ENCODE measurements around the gene CIZ1.

DNA sequence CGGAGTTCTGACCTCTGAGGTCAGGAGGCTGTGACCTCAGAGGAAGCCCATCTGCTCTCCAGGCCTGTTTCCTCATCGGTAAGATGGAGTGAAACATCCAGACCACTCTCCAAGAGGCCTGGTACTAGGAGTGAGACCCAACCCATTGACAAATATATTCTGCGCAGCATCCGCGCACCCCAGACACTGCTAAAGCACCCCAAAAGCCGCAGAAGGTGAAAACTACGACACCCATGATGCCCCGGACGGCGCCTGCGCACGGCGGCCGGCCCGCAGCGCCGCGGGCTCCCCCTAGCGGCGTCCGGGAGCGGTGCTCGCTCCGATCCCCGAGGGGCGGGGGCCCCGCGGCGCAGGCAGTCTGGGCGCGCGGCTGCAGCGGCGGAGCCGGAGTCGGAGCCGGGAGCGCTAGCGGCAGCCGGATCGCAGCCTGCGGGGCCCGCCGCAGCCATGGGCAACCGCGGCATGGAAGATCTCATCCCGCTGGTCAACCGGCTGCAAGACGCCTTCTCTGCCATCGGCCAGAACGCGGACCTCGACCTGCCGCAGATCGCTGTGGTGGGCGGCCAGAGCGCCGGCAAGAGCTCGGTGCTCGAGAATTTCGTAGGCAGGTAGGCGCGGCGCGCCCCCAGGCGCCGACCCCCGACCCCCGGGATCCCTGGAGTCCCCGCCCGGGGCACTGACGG is 11.8 kb upstream of the CIZ1 start, which contains the start of gene DNM1:
- TF ChIP-seq KDM1A (IDR thresholded peaks at IDR 0.05) (no peak), ZNF121 (CRISPR knock-in tag; conservative IDR thresholded peaks at IDR 0.05) (no peak), MEIS2 (IDR thresholded peaks at IDR 0.05; ENCODE audit: partially characterized antibody) (peak; percentile 76), FIP1L1 (IDR thresholded peaks at IDR 0.05; ENCODE audit: low read depth, low read length, poor library complexity, severe bottlenecking) (peak; percentile 55), TOE1 (IDR thresholded peaks at IDR 0.05; ENCODE audit: borderline replicate concordance) (no peak), TOE1 (CRISPR knock-in tag; IDR thresholded peaks at IDR 0.05; ENCODE audit: borderline replicate concordance, low read depth) (no peak), KAT2B (IDR thresholded peaks at IDR 0.05; ENCODE audit: low read depth, low read length) (no peak), SETDB1 (IDR thresholded peaks at IDR 0.05; ENCODE audit: low read length) (no peak)
- TF ChIP-seq, protein P1, sequence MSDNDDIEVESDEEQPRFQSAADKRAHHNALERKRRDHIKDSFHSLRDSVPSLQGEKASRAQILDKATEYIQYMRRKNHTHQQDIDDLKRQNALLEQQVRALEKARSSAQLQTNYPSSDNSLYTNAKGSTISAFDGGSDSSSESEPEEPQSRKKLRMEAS (CRISPR knock-in tag; IDR thresholded peaks at IDR 0.05), result no peak
- TF ChIP-seq, protein P2, sequence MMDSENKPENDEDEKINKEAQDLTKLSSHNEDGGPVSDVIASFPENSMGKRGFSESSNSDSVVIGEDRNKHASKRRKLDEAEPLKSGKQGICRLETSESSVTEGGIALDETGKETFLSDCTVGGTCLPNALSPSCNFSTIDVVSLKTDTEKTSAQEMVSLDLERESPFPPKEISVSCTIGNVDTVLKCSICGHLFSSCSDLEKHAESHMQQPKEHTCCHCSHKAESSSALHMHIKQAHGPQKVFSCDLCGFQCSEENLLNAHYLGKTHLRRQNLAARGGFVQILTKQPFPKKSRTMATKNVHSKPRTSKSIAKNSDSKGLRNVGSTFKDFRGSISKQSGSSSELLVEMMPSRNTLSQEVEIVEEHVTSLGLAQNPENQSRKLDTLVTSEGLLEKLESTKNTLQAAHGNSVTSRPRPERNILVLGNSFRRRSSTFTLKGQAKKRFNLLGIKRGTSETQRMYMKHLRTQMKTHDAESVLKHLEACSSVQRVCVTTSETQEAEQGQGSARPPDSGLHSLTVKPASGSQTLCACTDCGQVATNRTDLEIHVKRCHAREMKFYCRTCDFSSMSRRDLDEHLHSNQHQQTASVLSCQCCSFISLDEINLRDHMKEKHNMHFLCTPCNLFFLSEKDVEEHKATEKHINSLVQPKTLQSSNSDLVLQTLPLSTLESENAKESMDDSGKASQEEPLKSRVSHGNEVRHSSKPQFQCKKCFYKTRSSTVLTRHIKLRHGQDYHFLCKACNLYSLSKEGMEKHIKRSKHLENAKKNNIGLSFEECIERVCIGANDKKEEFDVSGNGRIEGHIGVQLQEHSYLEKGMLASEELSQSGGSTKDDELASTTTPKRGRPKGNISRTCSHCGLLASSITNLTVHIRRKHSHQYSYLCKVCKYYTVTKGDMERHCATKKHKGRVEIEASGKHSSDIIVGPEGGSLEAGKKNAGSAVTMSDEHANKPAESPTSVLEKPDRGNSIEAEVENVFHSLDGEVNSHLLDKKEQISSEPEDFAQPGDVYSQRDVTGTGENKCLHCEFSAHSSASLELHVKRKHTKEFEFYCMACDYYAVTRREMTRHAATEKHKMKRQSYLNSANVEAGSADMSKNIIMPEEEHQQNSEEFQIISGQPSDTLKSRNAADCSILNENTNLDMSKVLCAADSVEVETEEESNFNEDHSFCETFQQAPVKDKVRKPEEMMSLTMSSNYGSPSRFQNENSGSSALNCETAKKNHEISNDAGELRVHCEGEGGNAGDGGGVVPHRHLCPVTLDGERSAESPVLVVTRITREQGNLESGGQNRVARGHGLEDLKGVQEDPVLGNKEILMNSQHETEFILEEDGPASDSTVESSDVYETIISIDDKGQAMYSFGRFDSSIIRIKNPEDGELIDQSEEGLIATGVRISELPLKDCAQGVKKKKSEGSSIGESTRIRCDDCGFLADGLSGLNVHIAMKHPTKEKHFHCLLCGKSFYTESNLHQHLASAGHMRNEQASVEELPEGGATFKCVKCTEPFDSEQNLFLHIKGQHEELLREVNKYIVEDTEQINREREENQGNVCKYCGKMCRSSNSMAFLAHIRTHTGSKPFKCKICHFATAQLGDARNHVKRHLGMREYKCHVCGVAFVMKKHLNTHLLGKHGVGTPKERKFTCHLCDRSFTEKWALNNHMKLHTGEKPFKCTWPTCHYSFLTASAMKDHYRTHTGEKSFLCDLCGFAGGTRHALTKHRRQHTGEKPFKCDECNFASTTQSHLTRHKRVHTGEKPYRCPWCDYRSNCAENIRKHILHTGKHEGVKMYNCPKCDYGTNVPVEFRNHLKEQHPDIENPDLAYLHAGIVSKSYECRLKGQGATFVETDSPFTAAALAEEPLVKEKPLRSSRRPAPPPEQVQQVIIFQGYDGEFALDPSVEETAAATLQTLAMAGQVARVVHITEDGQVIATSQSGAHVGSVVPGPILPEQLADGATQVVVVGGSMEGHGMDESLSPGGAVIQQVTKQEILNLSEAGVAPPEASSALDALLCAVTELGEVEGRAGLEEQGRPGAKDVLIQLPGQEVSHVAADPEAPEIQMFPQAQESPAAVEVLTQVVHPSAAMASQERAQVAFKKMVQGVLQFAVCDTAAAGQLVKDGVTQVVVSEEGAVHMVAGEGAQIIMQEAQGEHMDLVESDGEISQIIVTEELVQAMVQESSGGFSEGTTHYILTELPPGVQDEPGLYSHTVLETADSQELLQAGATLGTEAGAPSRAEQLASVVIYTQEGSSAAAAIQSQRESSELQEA (IDR thresholded peaks at IDR 0.05; ENCODE audit: low read depth), result no peak
- TF ChIP-seq, protein P3, sequence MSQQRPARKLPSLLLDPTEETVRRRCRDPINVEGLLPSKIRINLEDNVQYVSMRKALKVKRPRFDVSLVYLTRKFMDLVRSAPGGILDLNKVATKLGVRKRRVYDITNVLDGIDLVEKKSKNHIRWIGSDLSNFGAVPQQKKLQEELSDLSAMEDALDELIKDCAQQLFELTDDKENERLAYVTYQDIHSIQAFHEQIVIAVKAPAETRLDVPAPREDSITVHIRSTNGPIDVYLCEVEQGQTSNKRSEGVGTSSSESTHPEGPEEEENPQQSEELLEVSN (IDR thresholded peaks at IDR 0.05; ENCODE audit: borderline replicate concordance in 1 of 2, extremely low read depth in 1 of 2, insufficient read depth in 1 of 2, insufficient read length in 1 of 2, low read depth in 1 of 2, low read length in 1 of 2, poor library complexity in 1 of 2, severe bottlenecking in 1 of 2), result peak; percentile 61 to 81

Measured in K562 (cell line).